ENCODE data around the gene WNT7A.

The WNT7A gene

DNA sequence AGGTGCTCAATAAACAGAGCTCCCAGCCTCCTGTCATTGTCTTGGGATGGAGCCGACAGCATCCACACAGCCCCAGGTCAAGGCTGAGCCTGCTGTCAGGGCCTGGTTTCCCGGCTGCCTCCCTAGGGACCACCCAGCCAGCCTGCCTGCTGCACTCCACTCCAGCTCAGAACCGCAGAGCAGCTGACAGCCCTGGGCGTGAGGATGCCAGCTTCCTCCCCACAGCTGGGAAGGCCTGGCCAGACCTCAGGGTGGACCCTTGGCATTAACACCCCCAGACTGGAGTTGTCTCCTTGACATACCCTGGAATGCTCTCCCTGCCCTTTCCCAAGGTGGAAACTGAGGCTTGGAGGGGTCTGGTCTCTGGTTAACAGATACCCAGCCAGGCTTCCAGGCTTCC is 112.0 kb downstream of the WNT7A start:
- no peak for DNase-seq

DNA sequence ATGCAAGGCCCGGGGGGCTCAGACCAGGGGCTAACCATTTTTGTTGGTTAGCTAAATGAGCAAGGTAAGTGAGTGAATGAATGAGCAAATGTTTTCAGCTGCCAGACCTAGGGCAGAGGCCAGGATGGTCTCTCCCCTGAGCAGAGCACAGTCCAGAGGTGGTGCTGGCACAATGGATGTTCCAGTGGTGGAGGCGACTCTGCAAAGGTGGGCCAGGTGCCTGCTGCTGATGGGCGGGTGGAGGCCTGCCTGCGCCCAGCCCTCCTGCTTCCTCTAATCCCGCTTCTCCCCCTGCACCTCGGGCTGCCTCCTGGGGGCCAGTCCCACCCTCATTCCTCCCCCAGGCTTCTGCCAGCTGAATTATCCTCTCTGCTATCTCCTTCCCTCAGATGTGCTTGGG is 112.8 kb downstream of the WNT7A start:
- no peak for DNase-seq

All from CD4-positive, alpha-beta T cell treated with Interleukin-6 for 4 hours (primary cell).